Brain microvascular endothelial cell (primary cell): ENCODE results near the gene XG.
"Not testable (repeated sequence)": the region's sequence is repeated elsewhere in the genome, so short reads cannot be mapped to it uniquely, and the experiment has no call there.

ENCODE experiments used
- DNase-seq: peaks from one replicate; pipeline ENCODE4 v3.0.0-alpha.2; 2020
- H3K27ac ChIP-seq: fragments of 250-450 bp; sonication (Bioruptor Pico); 2 replicates; pipeline ENCODE4 v1.5.1; 2020; ENCODE audit warnings: mild to moderate bottlenecking, moderate library complexity
- H3K27me3 ChIP-seq: fragments of 250-450 bp; sonication (Bioruptor Pico); replicated peaks from 2 replicates; pipeline ENCODE4 v1.5.1; 2020; ENCODE audit warnings: mild to moderate bottlenecking
- H3K36me3 ChIP-seq: fragments of 250-450 bp; sonication (Bioruptor Pico); replicated peaks from 2 replicates; pipeline ENCODE4 v1.5.1; 2020; ENCODE audit warnings: mild to moderate bottlenecking
- H3K4me3 ChIP-seq: 2 replicates; pipeline ENCODE4 v1.5.1; 2011; ENCODE audit warnings: low read depth, mild to moderate bottlenecking, control low read depth, low read length, moderate library complexity
- in situ Hi-C: cut with HindIII; loops from 2 replicates; pipeline ENCODE4 v1.10.0; 2017; ENCODE audit warnings: low sequenced_read_pairs, low pct_ligation_motif_present
- TF ChIP-seq, protein P1 (sequence below): IDR thresholded peaks from 2 replicates; pipeline ENCODE4 v1.5.1; 2011; ENCODE audit warnings: low read depth, mild to moderate bottlenecking, moderate library complexity, low read length, control low read depth, inconsistent platforms; ENCODE audit errors: missing control alignments

Gene XG

DNA sequence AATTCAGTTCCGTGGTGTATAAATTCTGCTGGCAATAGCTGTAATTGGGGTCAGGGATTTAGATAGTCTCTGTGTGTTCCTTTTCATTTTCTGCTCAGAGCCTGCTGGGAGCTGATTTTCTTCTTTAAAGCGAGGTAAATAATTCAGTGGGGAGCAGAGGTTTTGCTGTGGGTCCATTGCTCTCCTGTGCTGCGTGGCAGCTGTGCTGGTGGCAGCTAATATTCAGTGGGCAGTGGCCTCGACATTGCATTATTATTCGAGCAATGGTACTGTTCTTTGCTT, 13.7 kb downstream of the XG start:
- TF ChIP-seq, protein P1, sequence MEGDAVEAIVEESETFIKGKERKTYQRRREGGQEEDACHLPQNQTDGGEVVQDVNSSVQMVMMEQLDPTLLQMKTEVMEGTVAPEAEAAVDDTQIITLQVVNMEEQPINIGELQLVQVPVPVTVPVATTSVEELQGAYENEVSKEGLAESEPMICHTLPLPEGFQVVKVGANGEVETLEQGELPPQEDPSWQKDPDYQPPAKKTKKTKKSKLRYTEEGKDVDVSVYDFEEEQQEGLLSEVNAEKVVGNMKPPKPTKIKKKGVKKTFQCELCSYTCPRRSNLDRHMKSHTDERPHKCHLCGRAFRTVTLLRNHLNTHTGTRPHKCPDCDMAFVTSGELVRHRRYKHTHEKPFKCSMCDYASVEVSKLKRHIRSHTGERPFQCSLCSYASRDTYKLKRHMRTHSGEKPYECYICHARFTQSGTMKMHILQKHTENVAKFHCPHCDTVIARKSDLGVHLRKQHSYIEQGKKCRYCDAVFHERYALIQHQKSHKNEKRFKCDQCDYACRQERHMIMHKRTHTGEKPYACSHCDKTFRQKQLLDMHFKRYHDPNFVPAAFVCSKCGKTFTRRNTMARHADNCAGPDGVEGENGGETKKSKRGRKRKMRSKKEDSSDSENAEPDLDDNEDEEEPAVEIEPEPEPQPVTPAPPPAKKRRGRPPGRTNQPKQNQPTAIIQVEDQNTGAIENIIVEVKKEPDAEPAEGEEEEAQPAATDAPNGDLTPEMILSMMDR, result no peak
- DNase-seq, result no peak
- H3K27me3 ChIP-seq, result no peaks in the 10 kb centered on the region
- in situ Hi-C loops, result no loop called here
- no peak overlapping the region for H3K27ac ChIP-seq
- H3K36me3 ChIP-seq, result no peaks in the 10 kb centered on the region
- H3K4me3 ChIP-seq, result no peak overlapping the region

DNA sequence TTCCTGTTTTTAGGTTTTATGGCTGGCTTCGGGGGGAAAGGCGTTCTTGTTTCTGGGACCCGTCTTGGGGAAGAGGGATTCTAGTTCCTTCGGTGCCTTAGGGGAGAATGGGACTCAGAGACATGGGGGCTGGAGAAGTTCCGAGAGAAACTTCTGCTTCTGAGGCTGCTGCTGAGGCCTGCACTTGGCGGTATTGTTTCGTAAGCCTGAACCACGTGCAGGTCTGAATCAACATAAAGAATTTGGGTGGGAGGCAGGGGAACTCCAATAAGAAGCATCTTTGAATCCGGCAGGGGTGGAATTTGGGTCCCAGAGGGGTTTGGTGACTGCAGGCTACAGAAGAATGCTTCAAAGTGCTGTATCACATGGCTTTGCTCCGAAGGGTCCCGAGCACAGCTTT, 15.1 kb downstream of the XG start:
- H3K4me3 ChIP-seq, result no peak overlapping the region
- no peak overlapping the region for H3K27ac ChIP-seq
- TF ChIP-seq, protein P1, result no peak
- H3K27me3 ChIP-seq, result no peaks in the 10 kb centered on the region
- in situ Hi-C loops, result no loop called here
- H3K36me3 ChIP-seq, result no peaks in the 10 kb centered on the region
- no peak for DNase-seq

DNA sequence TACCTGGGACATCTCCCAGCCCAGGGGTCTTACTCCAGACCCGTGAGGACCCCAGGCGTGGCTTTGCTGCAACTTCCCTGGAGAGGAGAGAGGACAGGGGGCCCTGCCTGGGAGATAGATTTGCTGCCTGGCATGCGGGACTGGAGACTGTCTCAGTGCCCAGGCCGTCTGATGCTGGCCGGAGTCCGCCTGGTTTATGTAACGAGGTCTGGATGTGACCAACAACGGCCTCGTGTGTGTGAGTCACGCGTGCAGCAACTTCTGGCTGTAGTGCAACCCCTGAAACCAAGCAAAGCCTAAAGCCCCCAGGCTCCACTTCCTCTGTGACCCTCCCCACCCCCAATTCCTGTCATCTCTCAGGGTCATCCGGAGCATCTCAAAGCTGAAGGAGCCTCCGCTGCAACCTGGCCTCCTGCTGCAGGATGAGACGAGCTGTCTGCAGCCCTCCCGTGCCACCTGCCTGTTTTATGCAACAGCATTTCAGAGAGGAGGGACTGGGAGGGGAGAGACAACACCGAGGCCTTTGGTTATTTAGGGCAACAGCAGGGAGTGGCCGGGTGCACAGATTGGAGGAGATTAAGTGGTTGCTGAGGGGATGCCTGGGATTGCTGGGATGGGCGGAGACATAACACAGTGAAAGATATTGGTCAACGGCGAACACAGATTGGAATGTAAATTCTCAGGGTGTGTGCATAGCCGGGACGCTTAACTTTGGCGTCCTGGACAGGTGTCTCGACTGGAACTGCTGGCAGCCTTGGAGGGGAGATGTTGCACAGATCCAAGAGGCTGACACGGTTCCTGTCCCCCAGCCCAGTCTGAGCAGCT, 16.0 kb downstream of the XG start:
- in situ Hi-C loops, result no loop called here
- TF ChIP-seq, protein P1, result no peak
- Histone ChIP-seq H3K27ac (no peak overlapping the region), H3K36me3 (no peaks in the 10 kb centered on the region), H3K27me3 (no peaks in the 10 kb centered on the region), H3K4me3 (no peak overlapping the region)
- DNase-seq, result peak; percentile 19

DNA sequence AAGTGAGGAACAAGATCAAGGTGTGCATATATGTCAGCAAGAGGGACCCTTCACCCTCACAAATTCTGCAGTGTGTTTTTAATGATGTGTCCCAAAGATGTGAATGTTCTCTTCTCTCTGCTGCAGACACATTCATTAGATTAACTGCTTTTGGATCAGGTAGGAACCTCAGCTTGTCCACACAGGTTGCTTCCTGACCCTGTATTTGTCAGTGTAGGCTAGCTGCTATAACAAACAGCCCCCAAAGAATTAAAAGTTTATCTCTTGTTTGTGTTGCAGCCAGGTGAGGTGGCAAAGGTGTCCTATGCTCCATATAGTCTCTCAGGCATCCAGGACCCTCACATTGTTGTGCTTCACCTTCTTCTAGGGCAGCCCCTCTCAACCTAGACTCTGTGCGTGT, 17.8 kb downstream of the XG start:
- TF ChIP-seq, protein P1, result no peak
- Histone ChIP-seq H3K4me3 (no peak overlapping the region), H3K27ac (no peak overlapping the region), H3K27me3 (no peaks in the 10 kb centered on the region), H3K36me3 (no peaks in the 10 kb centered on the region)
- in situ Hi-C loops, result no loop called here
- DNase-seq, result no peak

DNA sequence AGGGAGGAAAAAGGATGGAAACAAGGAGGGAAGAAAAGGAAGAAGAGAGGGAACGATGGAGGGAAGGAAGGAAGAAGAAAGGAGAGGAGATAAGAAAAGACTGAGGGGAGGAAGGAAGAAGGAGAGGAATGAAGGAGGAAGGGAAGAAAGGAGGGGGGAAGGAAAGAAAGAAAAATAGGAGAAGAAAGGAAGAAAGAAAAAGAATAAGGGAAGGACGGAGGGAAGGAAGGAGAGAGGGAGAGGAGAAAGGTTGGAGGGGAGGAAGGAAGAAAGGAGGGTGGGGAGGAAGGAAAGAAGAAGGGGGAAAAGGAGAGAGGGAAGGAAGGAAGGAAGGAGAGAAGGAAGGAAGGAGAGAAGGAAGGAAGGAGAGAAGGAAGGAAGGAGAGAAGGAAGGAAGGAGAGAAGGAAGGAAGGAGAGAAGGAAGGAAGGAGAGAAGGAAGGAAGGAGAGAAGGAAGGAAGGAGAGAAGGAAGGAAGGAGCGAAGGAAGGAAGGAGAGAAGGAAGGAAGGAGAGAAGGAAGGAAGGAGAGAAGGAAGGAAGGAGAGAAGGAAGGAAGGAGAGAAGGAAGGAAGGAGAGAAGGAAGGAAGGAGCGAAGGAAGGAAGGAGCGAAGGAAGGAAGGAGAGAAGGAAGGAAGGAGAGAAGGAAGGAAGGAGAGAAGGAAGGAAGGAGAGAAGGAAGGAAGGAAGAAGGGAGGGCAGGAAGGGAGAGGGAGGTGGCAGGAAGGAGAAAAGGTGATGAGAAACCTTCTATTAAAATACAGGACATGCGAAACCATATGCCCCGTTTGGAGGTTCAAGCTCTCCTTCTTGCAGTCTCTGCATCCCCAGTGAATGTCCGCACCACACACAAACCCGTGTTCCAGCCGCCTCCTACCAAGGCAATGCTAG, 21.6 kb downstream of the XG start:
- H3K36me3 ChIP-seq, in situ Hi-C loops, H3K4me3 ChIP-seq, DNase-seq, H3K27ac ChIP-seq, H3K27me3 ChIP-seq: not testable (repeated sequence)

DNA sequence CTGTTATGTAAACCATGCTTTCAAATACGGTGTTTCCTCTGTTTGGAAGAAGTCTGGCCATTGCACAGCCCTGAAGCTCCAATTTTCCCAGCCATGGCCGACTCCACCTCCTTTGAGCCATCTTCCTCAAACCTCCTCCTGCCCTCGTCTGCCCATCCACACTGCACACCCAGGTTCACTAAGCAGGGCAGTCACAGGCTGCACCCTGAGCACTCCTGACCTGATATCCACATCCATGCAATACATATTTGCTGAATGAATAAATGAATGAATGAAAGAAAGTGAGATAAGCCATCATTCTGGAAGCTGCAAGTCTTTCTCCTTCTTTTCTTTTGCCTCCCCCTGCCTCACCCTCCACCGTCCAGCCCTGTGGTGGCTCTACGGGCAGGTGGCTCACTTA, 22.2 kb downstream of the XG start:
- H3K27me3 ChIP-seq, result no peaks in the 10 kb centered on the region
- DNase-seq, result no peak
- TF ChIP-seq, protein P1, result no peak
- H3K4me3 ChIP-seq, result no peak overlapping the region
- in situ Hi-C loops, result no loop called here
- H3K27ac ChIP-seq, result no peak overlapping the region
- no peaks in the 10 kb centered on the region for H3K36me3 ChIP-seq
